HG03571 (cell line): ENCODE results near the gene GYPB.
A peak's percentile ranks its signal among the peaks of the same experiment; 100 is the strongest.
"Not testable (repeated sequence)": the region's sequence is repeated elsewhere in the genome, so short reads cannot be mapped to it uniquely, and the experiment has no call there.

Experiments used
- ATAC-seq: cut with Tn5 transposase; IDR thresholded peaks from one replicate; pipeline ENCODE4 v1.9.1; 2021; ENCODE audit not compliant: unreplicated experiment

The GYPB gene

DNA sequence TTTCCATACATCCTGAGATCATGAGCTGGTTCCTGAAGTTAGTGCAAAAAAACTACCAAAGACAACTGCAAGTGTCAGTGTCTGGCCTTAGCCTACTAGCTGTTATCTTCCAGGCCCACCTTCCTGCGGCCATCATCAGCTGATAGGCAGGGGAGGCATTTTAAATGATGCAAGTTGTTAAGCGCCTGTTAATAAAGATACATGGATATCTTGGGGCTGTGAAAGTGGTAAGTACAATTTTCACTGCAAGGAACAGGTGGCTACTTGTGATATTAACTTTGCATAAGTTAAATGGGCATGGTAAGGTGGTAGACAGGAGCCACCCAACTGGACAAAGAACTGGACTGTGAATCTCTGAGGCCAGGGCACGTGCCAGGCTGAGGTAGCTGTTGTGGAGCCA, at the start of gene GYPB:
Gene GYPB, minus strand, starts transcription at position 104 of the 400 bp plus-strand sequence. Its CDS starts 93 bp downstream, at position 11.
- ATAC-seq, result not testable (repeated sequence)

DNA sequence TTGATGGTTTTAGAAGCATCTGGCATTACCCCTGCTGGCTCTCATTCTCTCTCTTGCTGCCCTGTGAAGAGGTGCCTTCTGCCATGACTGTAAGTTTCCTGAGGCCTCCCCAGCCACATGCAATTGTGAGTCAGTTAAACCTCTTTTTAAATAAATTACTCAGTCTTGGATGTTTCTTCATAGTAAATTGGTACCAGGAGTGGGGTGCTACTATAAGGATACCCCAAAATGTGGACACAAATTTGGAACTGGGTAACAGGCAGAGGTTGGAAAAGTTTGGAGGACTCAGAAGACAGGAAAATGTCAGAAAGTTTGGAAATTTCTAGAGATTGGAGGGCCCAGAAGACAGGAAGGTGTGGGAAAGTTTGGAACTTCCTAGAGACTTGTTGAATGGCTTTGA, 42.4 kb upstream of the GYPB start:
- not testable (repeated sequence) for ATAC-seq

DNA sequence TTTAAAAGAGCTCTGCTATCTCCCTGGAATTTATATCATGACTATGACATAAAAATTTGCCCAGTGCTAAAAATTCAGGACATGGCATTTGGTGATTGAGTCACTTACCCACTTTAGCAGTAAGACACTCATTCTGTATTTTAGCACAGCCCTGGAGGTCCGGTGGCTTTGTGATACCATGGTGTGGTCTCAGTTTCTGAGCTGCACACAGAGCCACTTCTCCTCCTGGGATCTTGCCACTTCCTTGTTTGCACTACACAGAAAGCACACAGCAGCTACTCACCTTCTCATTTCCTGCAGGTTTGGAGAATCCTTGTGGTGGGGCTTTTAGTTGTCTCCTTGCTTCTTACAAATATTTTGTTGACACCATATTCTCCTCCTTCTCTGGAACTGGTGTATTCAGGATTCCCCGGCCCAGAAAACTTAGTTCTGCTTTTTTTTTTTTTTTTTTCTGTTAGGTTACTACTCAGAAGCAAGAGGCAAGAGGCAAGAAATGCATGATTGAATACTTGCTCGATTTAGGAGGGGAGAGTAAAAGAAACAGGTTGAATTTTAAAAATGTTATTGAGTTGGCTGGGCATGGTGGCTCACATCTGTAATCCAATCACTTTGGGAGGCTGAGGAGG, 41.2 kb upstream of the GYPB start:
- not testable (repeated sequence) for ATAC-seq

DNA sequence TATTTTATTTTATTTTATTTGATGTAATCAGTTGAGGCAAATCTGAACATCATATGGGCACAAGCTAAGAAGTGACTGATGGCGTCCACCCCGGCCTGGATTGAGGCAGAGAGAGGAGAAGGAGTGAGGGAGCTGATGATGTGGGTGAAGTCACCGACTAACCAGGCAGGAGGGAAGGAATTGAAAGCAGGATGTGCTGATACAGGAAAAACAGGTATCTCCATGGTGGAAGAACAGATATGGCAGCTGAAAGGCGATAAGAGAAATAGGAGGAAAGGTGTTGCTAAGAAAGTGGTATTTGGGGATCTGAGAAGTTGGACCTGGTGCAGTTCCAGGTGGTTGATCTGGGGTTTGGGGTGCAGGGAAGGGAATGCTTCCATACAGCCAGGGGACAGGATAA, 37.6 kb upstream of the GYPB start:
- ATAC-seq, result no peak

DNA sequence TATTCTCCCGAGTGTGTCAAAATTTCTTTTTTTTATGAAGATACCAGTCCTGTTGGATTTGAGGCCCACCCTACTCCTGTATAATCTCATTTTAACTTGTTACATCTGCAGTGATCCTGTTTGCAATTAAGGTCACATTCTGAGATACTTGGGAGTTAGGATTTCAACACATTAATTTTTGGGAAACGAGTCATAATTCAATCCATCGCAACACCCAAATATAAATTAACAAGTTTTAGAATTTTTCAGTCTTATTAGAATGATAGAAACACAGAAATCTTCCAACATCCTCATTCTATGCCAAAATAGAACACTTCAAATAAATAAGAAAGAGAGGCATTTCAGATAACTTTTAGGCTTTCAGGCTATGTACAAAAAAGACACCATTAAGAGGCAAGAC, 36.2 kb upstream of the GYPB start:
- not testable (repeated sequence) for ATAC-seq

DNA sequence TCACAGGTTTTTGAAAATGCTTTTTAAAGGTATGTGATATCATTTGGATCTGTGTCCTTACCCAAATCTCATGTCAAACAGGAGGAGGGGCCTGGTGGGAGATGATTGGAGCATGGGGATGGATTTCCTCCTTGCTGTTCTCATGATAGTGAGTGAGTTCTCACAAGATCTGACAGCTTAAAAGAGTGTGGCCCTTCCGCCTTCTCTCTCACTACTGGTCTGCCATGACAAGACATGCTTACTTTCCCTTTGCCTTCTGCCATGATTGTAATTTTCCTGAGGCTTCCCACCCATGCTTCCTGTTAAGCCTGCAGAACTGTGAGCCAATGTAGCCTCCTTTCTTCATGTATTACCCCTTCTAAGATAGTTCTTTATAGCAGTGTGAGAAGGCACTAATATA, 32.3 kb upstream of the GYPB start:
- not testable (repeated sequence) for ATAC-seq

DNA sequence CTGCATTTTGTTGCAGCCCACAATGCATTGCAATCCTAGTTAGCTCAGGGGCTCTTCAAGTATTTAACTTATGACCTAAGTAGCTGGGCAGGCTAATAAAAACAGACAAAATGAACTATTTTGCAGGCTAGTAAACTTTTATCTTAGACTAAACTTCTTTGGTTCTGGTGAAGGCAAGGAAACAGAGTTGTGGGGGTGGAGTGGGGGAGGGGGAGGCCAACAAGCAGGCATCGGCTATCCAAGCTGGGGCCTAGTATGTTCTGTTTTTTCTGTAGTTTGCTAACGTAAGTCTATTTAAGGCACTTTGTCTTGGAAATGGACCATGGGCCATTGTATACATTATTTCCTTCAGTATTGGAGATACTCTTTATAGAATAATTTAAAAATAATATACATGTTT, 31.5 kb upstream of the GYPB start:
- not testable (repeated sequence) for ATAC-seq

DNA sequence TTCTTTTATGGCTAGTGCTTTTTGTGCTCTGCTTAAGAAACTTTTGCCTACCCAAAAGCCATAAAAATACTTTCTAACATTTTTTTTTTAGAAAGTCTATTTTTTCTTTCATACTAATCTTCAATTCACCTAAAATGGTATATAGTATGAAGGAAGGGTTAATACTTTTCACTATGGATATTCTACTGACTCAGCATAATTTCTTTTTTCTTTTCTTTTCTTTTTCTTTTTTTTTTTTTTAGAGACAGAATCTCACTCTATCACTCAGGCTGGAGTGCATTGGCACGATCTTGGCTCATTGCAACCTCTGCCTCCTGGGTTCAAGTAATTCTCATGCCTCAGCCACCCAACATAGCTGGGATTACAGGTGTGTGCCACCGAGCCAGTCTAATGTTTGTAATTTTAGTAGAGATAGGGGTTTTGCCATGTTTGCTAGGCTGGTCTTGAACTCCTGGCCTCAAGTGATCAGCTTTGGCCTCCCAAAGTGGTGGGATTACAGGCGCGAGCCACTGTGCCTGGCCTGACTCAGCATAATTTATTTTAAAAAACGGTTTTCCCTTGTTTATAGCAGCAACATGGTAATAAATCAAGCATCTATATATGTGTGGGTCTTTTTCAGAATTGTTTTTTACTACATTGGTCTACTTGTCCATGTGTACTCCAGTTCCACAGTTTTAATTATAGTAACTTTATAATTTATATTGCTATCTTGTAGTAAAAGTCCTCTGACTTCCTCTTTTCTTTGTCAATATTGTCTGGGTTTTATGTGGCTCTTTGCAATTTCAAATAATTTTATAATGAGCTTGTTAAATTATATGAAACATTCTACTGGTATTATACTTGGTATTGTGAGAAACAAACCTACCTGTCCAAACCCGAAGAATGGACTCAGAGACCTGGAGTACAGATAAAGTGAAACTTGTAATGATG, 30.6 kb upstream of the GYPB start:
- ATAC-seq, result not testable (repeated sequence)

DNA sequence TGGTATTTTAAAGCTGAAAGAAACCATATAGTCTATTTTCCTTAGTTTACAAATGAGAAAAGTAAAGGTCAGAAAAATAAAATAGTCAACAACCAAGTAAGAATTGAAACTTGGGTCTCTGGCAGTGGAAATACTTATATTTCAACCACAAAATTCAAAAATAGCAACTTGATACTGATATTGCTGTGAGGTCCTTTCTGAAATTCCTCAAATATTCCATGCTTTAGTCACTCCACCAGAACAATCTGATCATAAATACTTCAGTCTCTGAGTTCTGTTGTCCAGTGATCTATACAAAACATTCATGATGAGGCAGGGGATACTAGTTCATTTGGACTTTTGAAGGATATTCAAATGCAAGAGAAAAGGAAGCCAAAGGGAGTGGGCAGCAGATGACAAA, 25.8 kb upstream of the GYPB start:
- not testable (repeated sequence) for ATAC-seq

DNA sequence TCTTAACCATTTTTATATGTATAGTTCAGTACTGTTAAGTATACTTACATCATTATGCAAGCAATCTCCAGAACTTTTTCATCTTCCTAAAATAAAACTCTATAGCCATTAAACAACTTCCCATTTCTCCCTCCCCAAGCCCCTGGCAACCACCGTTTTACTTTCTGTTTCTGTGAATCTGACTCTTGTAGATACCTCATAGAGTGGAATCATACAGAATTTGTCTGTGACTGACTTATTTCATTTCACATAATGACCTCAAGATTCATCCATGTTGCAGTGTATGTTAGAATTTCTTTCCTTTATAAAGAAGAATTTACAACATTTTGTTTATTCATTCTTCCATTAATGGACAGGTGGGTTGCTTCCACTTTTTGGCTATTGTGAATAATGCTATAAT, 13.4 kb upstream of the GYPB start:
- not testable (repeated sequence) for ATAC-seq

DNA sequence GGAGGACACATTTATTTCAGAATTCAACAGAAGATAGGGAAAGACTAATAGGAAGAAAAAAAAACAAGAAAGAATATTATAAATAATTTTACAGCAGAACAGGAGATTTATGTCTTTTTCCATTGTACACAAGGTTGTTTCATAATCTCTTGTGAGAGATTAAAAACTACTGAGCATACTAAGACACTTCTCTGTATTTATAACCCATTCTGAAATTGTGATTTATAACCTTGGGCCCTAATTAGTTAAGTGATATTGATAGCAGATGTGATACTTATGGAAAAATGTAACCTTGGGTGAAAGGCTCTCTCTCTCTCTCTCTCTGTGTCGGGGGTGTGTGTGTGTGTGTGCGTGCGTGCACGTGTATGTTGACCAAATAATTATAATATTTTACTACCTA, 12.7 kb upstream of the GYPB start:
- not testable (repeated sequence) for ATAC-seq

DNA sequence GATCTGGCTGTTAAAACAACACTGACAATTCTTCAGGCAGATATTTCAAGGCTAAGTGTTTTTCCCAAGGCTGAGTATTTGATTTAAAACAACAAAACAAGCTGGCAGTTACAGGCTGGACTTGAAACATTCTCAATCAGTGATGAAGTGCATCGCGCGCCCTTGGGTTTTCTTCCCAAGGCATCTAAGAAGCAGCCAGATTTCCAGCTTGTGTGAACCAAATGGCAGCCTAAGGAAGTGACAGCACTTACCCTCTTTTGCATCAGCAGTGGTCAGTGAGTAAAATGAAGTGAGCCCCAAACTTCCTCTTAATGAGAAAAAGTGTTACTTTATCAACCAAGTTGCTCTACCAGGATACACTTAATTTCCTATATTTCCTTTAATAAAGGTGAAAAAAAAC, 12.2 kb upstream of the GYPB start:
- not testable (repeated sequence) for ATAC-seq

DNA sequence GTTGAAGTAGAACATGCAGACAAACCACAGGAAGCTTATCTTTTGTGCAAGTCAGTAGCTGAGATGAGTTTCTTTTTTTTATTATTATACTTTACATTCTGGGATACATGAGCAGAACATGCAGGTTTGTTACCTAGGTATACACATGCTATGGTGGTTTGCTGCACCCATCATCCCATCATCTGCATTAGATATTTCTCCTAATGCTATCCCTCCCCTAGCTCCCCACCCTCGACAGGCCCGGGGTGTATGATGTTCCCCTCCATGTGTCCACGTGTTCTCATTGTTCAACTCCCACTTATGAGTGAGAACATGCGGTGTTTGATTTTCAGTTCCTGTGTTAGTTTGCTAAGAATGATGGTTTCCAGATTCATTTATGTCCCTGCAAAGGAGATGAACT, 11.5 kb upstream of the GYPB start:
- not testable (repeated sequence) for ATAC-seq

DNA sequence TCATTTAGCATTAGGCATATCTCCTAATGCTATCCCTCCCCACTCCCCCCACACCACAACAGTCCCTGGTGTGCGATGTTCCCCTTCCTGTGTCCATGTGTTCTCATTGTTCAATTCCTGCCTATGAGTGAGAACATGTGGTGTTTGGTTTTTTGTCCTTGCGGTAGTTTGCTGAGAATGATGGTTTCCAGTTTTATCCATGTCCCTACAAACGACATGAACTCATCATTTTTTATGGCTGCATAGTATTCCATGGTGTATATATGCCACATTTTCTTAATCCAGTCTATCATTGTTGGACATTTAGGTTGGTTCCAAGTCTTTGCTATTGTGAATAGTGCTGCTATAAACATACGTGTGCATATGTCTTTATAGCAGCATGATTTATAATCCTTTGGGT, 7.5 kb upstream of the GYPB start:
- ATAC-seq, result not testable (repeated sequence)

DNA sequence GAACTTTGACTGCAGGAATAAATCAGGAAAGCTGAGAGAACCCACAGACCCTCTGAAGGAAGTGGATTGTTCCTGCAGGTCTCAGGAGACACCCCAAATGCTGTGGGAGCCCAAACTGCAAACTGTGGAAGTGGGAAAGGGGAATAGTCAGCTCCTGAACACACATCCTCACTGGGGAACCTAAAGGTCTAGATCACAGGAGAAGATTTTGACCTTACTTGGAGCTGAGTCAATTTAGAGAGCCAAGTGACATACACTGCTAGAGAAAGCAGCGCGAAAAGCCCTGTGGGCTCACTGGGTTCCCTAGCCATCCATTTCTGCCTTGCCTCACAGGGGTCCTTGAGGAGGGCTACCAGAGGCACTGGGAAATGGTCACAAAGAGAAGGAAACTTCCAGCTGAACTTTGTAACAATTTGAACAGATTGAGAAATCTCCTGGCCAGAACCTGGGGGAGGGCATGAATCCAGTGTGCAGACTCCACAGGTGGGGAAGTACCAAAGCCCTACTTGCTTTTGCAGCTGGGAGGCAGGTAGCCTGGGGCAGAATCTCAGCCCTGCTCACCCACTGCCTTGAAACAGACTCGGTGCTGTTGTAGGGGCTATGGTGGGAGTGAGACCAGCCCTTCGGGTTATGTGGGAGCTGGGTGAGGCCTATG, 5.3 kb upstream of the GYPB start:
- ATAC-seq, result not testable (repeated sequence)

DNA sequence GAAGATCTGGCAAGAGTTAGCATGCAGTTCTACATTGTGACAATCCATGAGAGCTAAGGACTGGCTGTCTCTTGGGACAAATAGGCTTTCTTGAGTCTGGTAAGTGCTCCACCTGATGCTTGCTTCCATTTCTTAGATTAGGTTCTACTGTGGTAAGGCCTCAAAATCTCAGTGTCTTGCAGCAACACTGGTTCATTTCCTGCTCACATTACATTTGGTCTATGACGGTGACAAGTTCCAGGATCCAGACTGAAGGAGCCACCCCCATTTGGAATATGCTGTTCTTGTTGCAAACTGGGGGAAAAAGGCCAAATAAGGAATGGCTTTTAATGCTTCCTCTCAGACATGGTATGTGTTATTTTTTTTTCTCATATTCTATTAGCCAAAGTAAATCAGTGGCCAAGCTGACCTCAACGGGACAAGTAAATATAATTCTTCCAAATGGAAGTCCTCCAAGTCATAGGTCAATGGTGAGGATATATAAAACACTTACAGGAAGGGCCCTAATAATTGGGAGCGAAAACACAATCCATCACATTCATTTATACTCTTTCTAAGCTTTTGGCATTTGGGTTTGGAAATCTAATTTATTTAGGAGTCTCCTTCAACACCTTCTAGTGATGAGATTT, 3.7 kb upstream of the GYPB start:
- ATAC-seq, result not testable (repeated sequence)

DNA sequence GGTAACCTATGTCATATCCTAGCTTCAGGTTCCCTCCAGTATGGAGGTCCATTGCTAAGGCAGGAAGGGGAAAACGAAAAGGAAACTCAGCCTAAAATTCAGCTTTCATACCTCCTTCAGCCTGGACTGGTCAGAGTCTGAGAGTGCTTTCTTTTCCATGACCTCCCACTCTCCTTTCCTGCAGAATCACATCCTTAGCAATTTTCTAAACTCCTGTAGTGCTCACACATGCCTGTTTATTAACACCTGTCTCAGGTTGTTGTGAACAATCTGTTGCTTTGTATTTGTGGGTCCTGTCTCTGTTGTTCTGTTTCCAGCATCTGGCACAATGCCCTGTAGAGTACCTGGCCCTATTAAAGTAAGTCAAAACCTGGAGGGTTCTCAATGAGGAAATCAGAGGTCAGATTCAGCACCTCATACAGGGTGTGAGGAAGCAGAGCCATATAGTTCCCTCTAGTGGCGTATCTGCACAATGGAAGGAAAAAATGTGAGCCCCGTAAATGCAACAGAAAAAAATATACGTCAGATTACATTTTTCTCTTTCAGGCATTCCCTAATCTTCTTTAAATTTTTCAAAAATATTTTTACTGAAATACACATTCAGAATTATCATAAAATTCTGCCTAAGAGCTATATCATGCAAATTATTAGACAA, 2.3 kb upstream of the GYPB start:
- peak; percentile 66 for ATAC-seq

DNA sequence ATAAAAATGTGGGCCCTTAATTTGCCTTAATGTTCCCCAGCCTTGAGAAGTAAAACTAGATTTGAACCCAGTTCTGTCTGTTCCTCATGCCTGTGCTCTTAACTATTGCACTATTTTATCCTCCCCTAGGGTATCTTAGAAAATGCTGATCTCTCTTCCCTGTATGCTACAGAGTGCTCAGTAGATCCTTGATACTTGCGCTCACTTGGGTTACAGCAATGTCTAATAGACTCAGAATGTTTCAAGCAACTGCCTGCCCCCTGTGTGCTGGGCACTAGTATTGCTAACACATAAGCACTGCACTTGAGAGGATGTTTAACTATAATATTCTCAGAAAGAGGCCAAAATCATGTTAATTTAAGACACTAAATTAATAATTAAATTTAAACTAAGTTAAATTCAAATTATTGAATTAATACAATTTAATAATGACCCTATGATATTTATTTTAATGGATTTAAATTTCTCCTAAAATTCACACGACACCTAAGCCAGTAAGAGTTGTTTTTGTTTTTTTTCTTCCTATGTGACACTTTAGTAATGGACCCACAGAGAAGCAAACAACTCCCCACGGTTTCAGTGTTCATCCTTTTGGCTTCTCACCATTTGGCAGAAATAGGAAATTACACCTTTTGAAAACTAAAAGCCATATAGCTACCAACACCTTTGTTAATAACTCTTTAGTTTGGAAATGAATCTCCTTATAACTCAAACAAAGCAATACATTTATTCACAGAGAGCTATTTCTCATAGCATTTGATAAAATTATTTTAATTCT, 768 bp downstream of the GYPB start:
- ATAC-seq, result not testable (repeated sequence)

DNA sequence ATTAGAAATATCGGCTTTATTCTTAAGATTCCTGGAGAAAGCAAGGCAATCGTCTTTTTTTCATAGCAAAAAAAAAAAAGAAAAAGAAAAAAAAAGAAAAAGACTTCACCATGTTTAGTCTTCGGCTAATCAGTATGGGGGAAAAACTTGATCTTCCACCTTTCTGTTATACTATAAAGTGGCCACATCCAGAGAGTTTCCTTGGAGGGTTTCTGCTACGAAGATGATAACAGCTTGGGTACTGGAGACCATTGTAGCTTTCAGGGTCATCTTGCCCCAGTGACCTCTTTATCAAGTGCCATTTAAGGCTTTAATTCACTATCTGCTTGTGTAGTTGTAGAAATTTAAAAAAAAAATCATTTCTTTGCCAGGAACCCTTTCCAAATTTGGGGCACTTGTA, 1.9 kb downstream of the GYPB start:
- ATAC-seq, result not testable (repeated sequence)

DNA sequence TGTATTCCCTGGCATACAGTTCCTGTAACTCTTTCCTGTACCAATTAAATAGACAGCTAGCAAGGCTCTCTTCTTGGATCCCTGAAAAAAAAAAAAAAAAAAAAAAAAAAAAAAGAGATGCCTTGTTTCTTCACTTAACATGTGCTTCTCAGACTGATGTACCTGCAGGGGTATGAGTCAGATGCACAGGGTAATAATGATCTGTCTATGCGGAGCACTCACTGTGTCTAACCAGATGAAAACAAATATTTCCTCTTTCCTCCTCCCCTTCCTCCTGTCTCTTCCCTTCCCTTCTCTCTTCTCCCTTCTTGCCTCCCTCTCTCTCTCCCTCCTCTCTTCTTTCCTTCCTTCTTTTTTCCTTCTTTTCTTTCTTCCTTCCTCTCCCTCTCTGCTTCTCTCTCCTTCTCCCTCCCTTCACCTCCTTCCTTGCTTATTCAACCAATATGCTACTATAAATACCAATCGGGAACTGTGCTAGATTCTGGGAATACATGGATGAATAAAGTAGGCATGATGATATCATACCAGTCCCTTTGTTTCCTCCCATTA, 3.0 kb downstream of the GYPB start:
- not testable (repeated sequence) for ATAC-seq
